ENCODE measurements around the gene ACKR4.

DNA sequence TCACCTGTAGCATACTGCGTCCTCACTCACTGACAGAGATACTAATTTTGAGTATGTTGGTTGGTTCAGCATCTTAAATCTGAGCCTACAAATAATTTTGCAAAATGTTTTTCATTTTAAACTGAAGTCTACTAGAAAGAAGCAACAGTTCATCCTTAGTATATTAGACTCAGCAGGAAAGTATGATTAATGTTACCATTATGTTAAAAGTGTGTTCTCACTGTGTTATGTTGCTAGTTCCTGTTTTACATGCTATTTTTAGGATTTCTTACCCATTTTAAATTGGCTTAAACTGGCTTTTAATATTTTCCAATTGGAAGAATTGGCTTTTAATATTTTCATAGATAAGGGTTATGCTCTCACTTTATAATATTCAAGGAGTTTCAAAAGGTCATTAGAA, 25.7 kb downstream of the ACKR4 start:
- TF ChIP-seq, protein P1, sequence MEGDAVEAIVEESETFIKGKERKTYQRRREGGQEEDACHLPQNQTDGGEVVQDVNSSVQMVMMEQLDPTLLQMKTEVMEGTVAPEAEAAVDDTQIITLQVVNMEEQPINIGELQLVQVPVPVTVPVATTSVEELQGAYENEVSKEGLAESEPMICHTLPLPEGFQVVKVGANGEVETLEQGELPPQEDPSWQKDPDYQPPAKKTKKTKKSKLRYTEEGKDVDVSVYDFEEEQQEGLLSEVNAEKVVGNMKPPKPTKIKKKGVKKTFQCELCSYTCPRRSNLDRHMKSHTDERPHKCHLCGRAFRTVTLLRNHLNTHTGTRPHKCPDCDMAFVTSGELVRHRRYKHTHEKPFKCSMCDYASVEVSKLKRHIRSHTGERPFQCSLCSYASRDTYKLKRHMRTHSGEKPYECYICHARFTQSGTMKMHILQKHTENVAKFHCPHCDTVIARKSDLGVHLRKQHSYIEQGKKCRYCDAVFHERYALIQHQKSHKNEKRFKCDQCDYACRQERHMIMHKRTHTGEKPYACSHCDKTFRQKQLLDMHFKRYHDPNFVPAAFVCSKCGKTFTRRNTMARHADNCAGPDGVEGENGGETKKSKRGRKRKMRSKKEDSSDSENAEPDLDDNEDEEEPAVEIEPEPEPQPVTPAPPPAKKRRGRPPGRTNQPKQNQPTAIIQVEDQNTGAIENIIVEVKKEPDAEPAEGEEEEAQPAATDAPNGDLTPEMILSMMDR (conservative IDR thresholded peaks at IDR 0.05), result no peak
- TF ChIP-seq EZH2 (IDR thresholded peaks at IDR 0.05; ENCODE audit: low read depth), result no peak

All from PC-9 (cell line).